Astrocyte (in vitro differentiated cells and primary cell): Measurements from ENCODE around the gene ANKS1A. TPM values are rescaled to one million over a fixed set of nuclear protein-coding genes. Genes with fewer than 3 reads are reported as not detected.
A peak's percentile ranks its signal among the peaks of the same experiment; 100 is the strongest.

Source experiments
- DNase-seq: peaks from one replicate; pipeline ENCODE4 v3.0.0-alpha.2; 2010; ENCODE audit warnings: low read depth
- FAIRE-seq: peaks from 2 replicates; lab custom pipeline; 2011; peaks lifted over from hg19 to GRCh38; lab: Jason Lieb, UNC
- H2AFZ ChIP-seq: 2 replicates; pipeline ENCODE4 v1.6.0; 2012; ENCODE audit warnings: low read depth, low read length, inconsistent platforms
- H3K27ac ChIP-seq: 2 replicates; pipeline ENCODE4 v1.5.1; 2011; ENCODE audit warnings: low read depth, low read length, inconsistent platforms
- H3K27me3 ChIP-seq: 2 replicates; pipeline ENCODE4 v1.6.0; 2011; ENCODE audit warnings: low read length, inconsistent platforms; ENCODE audit not compliant: insufficient read depth
- H3K36me3 ChIP-seq: 2 replicates; pipeline ENCODE4 v1.5.1; 2011; ENCODE audit warnings: low read length, inconsistent platforms; ENCODE audit not compliant: insufficient read depth
- H3K4me1 ChIP-seq: 2 replicates; pipeline ENCODE4 v1.5.1; 2011; ENCODE audit warnings: low read length, inconsistent platforms; ENCODE audit not compliant: insufficient read depth
- H3K4me2 ChIP-seq: 2 replicates; pipeline ENCODE4 v1.6.0; 2012; ENCODE audit warnings: low read length, inconsistent platforms
- H3K4me3 ChIP-seq: 2 replicates; pipeline ENCODE4 v1.5.1; 2011; ENCODE audit warnings: low read depth, mild to moderate bottlenecking, low read length, inconsistent platforms; ENCODE audit not compliant: insufficient read depth
- H3K79me2 ChIP-seq: 2 replicates; pipeline ENCODE4 v1.6.0; 2012; ENCODE audit warnings: mild to moderate bottlenecking, low read length, inconsistent platforms; ENCODE audit not compliant: insufficient read depth
- H3K9ac ChIP-seq: 2 replicates; pipeline ENCODE4 v1.6.0; 2012; ENCODE audit warnings: mild to moderate bottlenecking, low read length, inconsistent platforms
- H3K9me3 ChIP-seq: 2 replicates; pipeline ENCODE4 v1.5.1; 2012; ENCODE audit warnings: low read depth, mild to moderate bottlenecking, low read length, inconsistent platforms; ENCODE audit not compliant: insufficient read depth
- H4K20me1 ChIP-seq: 2 replicates; pipeline ENCODE4 v1.6.0; 2012; ENCODE audit warnings: low read length, inconsistent platforms; ENCODE audit not compliant: insufficient read depth
- H3K27ac Mint-ChIP-seq: one replicate; pipeline ENCODE4 v1.8.0; 2021; ENCODE audit warnings: mild to moderate bottlenecking, mixed read lengths; ENCODE audit not compliant: unreplicated experiment
- H3K27me3 Mint-ChIP-seq: one replicate; pipeline ENCODE4 v1.8.0; 2021; ENCODE audit warnings: low read depth, mixed read lengths; ENCODE audit not compliant: unreplicated experiment
- H3K36me3 Mint-ChIP-seq: one replicate; pipeline ENCODE4 v1.8.0; 2021; ENCODE audit warnings: low read depth, mixed read lengths; ENCODE audit not compliant: unreplicated experiment
- H3K4me1 Mint-ChIP-seq: one replicate; pipeline ENCODE4 v1.8.0; 2021; ENCODE audit warnings: low read depth, mixed read lengths; ENCODE audit not compliant: unreplicated experiment
- H3K4me3 Mint-ChIP-seq: one replicate; pipeline ENCODE4 v1.8.0; 2021; ENCODE audit warnings: mild to moderate bottlenecking, moderate library complexity, mixed read lengths; ENCODE audit not compliant: unreplicated experiment
- H3K9me3 Mint-ChIP-seq: one replicate; pipeline ENCODE4 v1.8.0; 2021; ENCODE audit warnings: mild to moderate bottlenecking, mixed read lengths; ENCODE audit not compliant: unreplicated experiment
- EZH2 ChIP-seq: IDR thresholded peaks from 2 replicates; pipeline ENCODE4 v1.6.1; 2012; ENCODE audit warnings: mild to moderate bottlenecking, low read length, inconsistent platforms; ENCODE audit not compliant: insufficient read depth
- total RNA-seq: library from RNA; stranded (reverse); gene quantifications from 2 replicates; pipeline ENCODE4 v1.2.1, GENCODE V29; 2021
- TF ChIP-seq, protein P1 (sequence below): IDR thresholded peaks from 2 replicates; pipeline ENCODE4 v1.5.1; 2011; ENCODE audit warnings: low read depth, mild to moderate bottlenecking, inconsistent platforms, low read length, moderate library complexity; ENCODE audit not compliant: insufficient read depth

ANKS1A gene
- total RNA-seq, 1 donor from 2014 or later = 18.0 TPM

DNA sequence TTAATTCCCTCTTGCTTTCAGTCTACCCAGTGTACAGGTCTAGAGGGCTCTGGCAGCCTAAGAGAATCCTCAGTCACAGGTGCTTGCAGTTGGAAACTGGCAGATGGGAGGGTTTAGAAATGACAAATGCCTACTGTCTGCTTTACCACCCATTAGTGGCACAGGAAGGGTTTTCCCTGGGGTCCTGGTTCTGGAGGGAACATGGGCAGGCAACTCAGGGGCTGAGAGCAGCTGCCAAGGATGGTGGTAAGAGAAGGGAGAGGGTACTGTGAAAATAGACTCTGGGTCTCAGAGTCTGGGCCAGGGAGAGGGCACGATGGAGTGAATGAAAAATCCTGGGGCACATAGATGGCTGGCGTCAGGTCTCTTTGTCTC, 148.6 kb downstream of the ANKS1A start:
- Histone ChIP-seq H3K9me3 (no peaks in the 10 kb centered on the region), H3K4me3 (no peak overlapping the region), H3K4me2 (no peak overlapping the region), H3K36me3 (no peaks in the 10 kb centered on the region), H3K4me1 (no peaks in the 10 kb centered on the region), H3K79me2 (no peaks in the 10 kb centered on the region), H3K27ac (no peak overlapping the region), H3K27me3 (no peaks in the 10 kb centered on the region), H4K20me1 (no peaks in the 10 kb centered on the region), H2AFZ (no peak overlapping the region), H3K9ac (no peak overlapping the region)
- FAIRE-seq (no peak), DNase-seq (no peak)
- TF ChIP-seq EZH2 = no peak
- TF ChIP-seq, protein P1, sequence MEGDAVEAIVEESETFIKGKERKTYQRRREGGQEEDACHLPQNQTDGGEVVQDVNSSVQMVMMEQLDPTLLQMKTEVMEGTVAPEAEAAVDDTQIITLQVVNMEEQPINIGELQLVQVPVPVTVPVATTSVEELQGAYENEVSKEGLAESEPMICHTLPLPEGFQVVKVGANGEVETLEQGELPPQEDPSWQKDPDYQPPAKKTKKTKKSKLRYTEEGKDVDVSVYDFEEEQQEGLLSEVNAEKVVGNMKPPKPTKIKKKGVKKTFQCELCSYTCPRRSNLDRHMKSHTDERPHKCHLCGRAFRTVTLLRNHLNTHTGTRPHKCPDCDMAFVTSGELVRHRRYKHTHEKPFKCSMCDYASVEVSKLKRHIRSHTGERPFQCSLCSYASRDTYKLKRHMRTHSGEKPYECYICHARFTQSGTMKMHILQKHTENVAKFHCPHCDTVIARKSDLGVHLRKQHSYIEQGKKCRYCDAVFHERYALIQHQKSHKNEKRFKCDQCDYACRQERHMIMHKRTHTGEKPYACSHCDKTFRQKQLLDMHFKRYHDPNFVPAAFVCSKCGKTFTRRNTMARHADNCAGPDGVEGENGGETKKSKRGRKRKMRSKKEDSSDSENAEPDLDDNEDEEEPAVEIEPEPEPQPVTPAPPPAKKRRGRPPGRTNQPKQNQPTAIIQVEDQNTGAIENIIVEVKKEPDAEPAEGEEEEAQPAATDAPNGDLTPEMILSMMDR = no peak
- Mint-ChIP-seq H3K27ac (peak overlapping the region; percentile 34), H3K27me3 (no peaks in the 10 kb centered on the region), H3K4me1 (peaks cover 13% of the 10 kb centered on the region), H3K36me3 (peaks cover 7% of the 10 kb centered on the region), H3K9me3 (no peaks in the 10 kb centered on the region), H3K4me3 (no peak overlapping the region)

DNA sequence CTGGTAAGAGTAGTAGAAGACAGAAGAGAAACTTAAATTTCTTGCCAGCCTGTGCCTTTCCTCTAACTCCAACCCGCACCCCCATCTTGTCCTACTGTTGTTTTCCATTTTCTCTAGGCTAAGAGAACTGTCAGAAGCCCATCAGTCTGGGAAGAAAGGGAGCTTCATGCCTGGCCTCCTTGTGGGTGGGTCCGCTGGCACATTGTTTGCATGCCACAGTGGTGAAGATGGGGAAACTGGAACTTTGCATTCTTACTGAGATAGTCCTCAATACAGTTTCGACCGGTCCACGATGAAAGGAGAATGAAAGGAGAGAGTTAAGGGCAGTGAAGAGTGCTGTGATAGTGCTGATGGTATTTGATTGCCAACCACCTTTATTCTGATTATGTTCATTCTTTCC, 149.0 kb downstream of the ANKS1A start:
- H3K4me1 ChIP-seq = no peaks in the 10 kb centered on the region
- H3K36me3 Mint-ChIP-seq = peaks cover 10% of the 10 kb centered on the region
- H3K79me2 ChIP-seq = no peaks in the 10 kb centered on the region
- H3K9ac ChIP-seq = no peak overlapping the region
- DNase-seq (no peak), FAIRE-seq (no peak)
- no peak overlapping the region for H3K4me3 ChIP-seq
- TF ChIP-seq EZH2 = no peak
- no peak overlapping the region for H2AFZ ChIP-seq
- no peak overlapping the region for H3K27ac ChIP-seq
- H3K4me1 Mint-ChIP-seq = peaks cover 13% of the 10 kb centered on the region
- no peaks in the 10 kb centered on the region for H3K9me3 ChIP-seq
- no peak overlapping the region for H3K4me2 ChIP-seq
- H3K27me3 Mint-ChIP-seq = no peaks in the 10 kb centered on the region
- no peak overlapping the region for H3K4me3 Mint-ChIP-seq
- peak overlapping the region; percentile 34 for H3K27ac Mint-ChIP-seq
- H3K36me3 ChIP-seq = no peaks in the 10 kb centered on the region
- H3K27me3 ChIP-seq = no peaks in the 10 kb centered on the region
- no peaks in the 10 kb centered on the region for H4K20me1 ChIP-seq
- no peaks in the 10 kb centered on the region for H3K9me3 Mint-ChIP-seq

DNA sequence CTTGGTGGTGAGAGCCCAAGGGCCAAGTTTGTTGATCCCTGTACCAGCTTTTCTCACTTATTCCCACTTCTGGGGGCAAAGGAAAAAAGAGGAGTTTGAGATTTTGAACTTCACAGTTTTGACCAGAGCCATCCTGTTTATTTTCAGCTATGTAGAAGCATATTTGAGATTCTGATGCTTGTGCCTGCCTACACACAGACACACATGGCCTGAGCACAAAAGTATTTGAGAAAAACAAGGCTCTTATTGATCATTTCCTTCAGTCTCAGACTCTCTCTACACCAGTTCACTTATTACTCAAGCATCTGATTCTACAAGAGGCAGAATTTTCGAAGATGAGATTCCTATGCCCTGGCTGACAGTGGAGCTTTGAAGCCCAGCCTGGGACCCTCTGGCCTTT, 151.3 kb downstream of the ANKS1A start:
- H3K36me3 Mint-ChIP-seq = peaks cover 9% of the 10 kb centered on the region
- DNase-seq (no peak), FAIRE-seq (no peak)
- Histone ChIP-seq H3K36me3 (no peaks in the 10 kb centered on the region), H3K4me3 (no peak overlapping the region), H3K79me2 (no peaks in the 10 kb centered on the region), H3K9me3 (no peaks in the 10 kb centered on the region), H3K4me2 (no peak overlapping the region), H3K27ac (no peak overlapping the region), H2AFZ (no peak overlapping the region), H3K4me1 (peaks cover 11% of the 10 kb centered on the region), H3K9ac (no peak overlapping the region), H3K27me3 (no peaks in the 10 kb centered on the region), H4K20me1 (no peaks in the 10 kb centered on the region)
- H3K27me3 Mint-ChIP-seq = no peaks in the 10 kb centered on the region
- no peak for TF ChIP-seq EZH2
- TF ChIP-seq, protein P1 = no peak
- no peak overlapping the region for H3K4me3 Mint-ChIP-seq
- H3K4me1 Mint-ChIP-seq = peaks cover 23% of the 10 kb centered on the region
- H3K27ac Mint-ChIP-seq = no peak overlapping the region
- no peaks in the 10 kb centered on the region for H3K9me3 Mint-ChIP-seq
